Measurements from ENCODE around the gene RAB34.

RAB34 gene

GRCh38 chr17:28675490-28675889, 42.2 kb downstream of the RAB34 start:
- DNase-seq = peak; percentile 12

DNA sequence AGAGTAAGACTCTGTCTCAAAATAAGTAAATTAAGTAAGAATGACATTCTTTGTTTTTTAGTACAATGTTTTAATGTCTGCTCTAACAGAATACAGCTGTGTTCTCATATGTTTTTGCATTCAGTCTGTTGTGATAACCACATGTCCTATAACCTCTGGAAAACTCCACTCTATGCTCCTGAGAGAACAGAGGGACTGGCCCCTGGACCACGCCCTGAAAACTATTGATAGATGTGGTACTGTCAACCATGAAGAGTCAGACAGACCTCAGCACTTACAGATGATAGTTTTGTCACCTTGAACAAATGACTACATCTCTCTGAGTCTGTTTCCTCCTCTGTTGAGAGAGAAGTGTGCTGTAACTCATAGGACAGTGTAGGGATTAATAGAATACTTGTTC, 47.8 kb downstream of the RAB34 start:
- no peak for DNase-seq

DNA sequence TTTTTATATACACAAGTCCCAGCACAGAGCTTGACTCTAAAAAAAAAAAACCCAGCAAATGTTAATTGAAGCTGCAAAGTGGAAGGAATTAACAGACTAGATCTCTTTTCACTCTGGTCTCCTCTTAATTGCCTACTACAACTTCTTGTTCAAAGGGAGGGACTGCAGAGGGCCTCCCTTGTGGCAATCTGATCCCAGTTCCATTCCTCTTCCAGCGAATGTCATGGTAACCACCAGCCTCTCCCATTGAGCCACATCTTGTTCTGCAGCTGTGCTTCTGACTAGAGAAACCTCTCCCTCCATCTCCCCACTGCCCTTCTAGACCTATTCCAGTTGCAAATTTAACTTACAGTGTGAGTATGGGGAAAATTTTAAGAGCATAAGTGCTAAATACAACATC, 49.8 kb downstream of the RAB34 start:
- no peak for DNase-seq

DNA sequence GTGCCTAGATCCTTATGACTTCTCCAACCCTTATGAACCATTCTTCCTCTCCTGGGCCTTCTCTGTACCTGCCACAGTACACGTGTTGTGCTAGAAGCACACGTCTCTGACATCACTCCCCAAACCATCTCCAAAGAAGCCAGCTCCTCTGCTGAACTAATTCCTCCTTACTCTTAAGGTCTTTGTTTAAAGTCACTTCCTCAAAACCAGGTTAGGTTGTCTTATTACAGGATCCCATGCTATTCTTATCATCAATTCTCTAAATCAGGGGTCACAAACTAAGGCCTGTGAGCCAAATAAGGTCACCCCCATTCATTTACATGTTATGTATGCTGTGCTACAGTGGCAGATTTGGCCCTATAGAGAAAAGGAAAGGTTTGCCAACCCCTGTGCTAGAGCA, 51.7 kb downstream of the RAB34 start:
- no peak for DNase-seq
